Stimulated activated CD4-positive, alpha-beta T cell treated with anti-CD3 and anti-CD28 coated beads, Interleukin-15, amount 100 ng/mL, for 24 hours (primary cell): Measurements from ENCODE around the gene C12orf43.

ENCODE experiments used
- DNase-seq: peaks from one replicate; pipeline ENCODE4 v3.0.0-alpha.2; 2020

Gene C12orf43

GRCh38 chr12:121030576-121031212 is 14.4 kb upstream of the C12orf43 start:
- DNase-seq, result no peak

GRCh38 chr12:121026274-121027045 is 10.2 kb upstream of the C12orf43 start:
- DNase-seq, result no peak

- no peak for DNase-seq
Observed at GRCh38 chr12:121025442-121026226, 9.3 kb upstream of the C12orf43 start.

GRCh38 chr12:121023799-121024198 is 7.5 kb upstream of the C12orf43 start:
- DNase-seq, result no peak

GRCh38 chr12:121022713-121023112 is 6.4 kb upstream of the C12orf43 start:
- no peak for DNase-seq

GRCh38 chr12:121021754-121022153 is 5.5 kb upstream of the C12orf43 start:
- DNase-seq, result no peak

GRCh38 chr12:121018860-121019617 is 2.8 kb upstream of the C12orf43 start:
- DNase-seq, result no peak

GRCh38 chr12:121017966-121018491 is 1.7 kb upstream of the C12orf43 start:
- no peak for DNase-seq

- DNase-seq, result no peak
Observed at GRCh38 chr12:121013715-121014114, 2.6 kb downstream of the C12orf43 start.

GRCh38 chr12:121011820-121012219 is 4.5 kb downstream of the C12orf43 start:
- no peak for DNase-seq

GRCh38 chr12:121010860-121011259 is 5.4 kb downstream of the C12orf43 start:
- DNase-seq, result no peak

GRCh38 chr12:121009741-121010140 is 6.5 kb downstream of the C12orf43 start:
- no peak for DNase-seq

- no peak for DNase-seq
Observed at GRCh38 chr12:121008347-121009098, 7.8 kb downstream of the C12orf43 start.

GRCh38 chr12:121005346-121005815 is 10.9 kb downstream of the C12orf43 start:
- peak; percentile 65 for DNase-seq

- DNase-seq, result no peak
Observed at GRCh38 chr12:121004253-121004815, 12.0 kb downstream of the C12orf43 start.

- DNase-seq, result no peak
Observed at GRCh38 chr12:121003650-121004049, 12.6 kb downstream of the C12orf43 start.

- no peak for DNase-seq
Observed at GRCh38 chr12:121001841-121002483, 14.3 kb downstream of the C12orf43 start.

GRCh38 chr12:121001060-121001459 is 15.2 kb downstream of the C12orf43 start:
- no peak for DNase-seq

- DNase-seq, result no peak
Observed at GRCh38 chr12:121000530-121000929, 15.8 kb downstream of the C12orf43 start.

GRCh38 chr12:120999191-121000120 is 16.8 kb downstream of the C12orf43 start:
- no peak for DNase-seq
